ENCODE measurements around the gene PORCN. TPM values are rescaled to one million over a fixed set of nuclear protein-coding genes. Genes with fewer than 3 reads are reported as not detected.

PORCN gene
- total RNA-seq, 1 experiment from 2014 or later = 12.9 TPM

- ChIA-PET POLR2A (no interaction called here), RAD21 (ENCODE audit: low non-redundant PET in 1 of 2, low total read pairs in 2 of 2, uncharacterized antibody in 2 of 2, unreplicated experiment in 2 of 2) (no interaction called here), CTCF (no interaction called here)
- no peak overlapping the region for H2AFZ ChIP-seq (ENCODE audit: low read depth, low read length, poor library complexity, severe bottlenecking)
- no peak overlapping the region for H3K4me2 ChIP-seq (ENCODE audit: low read length)
- ATAC-seq = no peak
- H4K20me1 ChIP-seq (ENCODE audit: insufficient read depth) = no peaks in the 10 kb centered on the region
- BruUV-seq (replicated peaks) = no TSS peak
- H3K9ac ChIP-seq (ENCODE audit: low read length) = no peak overlapping the region
- TF ChIP-seq SP1 (IDR thresholded peaks at IDR 0.05; ENCODE audit: low read depth) = no peak
- TF ChIP-seq EZH2phosphoT487 (IDR thresholded peaks at IDR 0.05; ENCODE audit: borderline replicate concordance) = no peak
- TF ChIP-seq EZH2 (IDR thresholded peaks at IDR 0.05) = no peak
- no peak for TF ChIP-seq CEBPB (IDR thresholded peaks at IDR 0.05; ENCODE audit: low read depth)
- TF ChIP-seq ZBTB33 (IDR thresholded peaks at IDR 0.05; ENCODE audit: extremely low read depth, insufficient replicate concordance, low read length) = no peak
- TF ChIP-seq POLR2A (IDR thresholded peaks at IDR 0.05; ENCODE audit: borderline replicate concordance, extremely low read depth, insufficient read depth, insufficient read length) = no peak
- TF ChIP-seq EGR1 (IDR thresholded peaks at IDR 0.05; ENCODE audit: low read depth) = no peak
- no peak for TF ChIP-seq YY1 (IDR thresholded peaks at IDR 0.05; ENCODE audit: extremely low read depth, insufficient replicate concordance, low read depth, low read length)
- DNase-seq (ENCODE audit: low read depth, low spot score) = no peak
- peaks cover 27% of the 10 kb centered on the region for H3K79me2 ChIP-seq (ENCODE audit: insufficient read depth, low read length)
- intact Hi-C loops (cut with micrococcal nuclease) = loop anchor here (10.0 kb wide), 1 partner anchor 103 kb away; the partner anchor contains the start of gene RBM3
- no peaks in the 10 kb centered on the region for H3K27me3 ChIP-seq (ENCODE audit: insufficient read depth, low read length)
- no peak overlapping the region for H3K4me3 ChIP-seq (replicated peaks in 1 of 2; ENCODE audit: low read depth in 1 of 2, low read length in 2 of 2)
- no peaks in the 10 kb centered on the region for H3K9me3 ChIP-seq (ENCODE audit: control insufficient read depth in 1 of 2, insufficient read depth in 1 of 2, low read depth in 1 of 2, low read length in 2 of 2)
- no peak overlapping the region for H3K27ac ChIP-seq (ENCODE audit: low read depth, low read length)
- H3K9me2 ChIP-seq (ENCODE audit: insufficient read depth) = no peaks in the 10 kb centered on the region
- peaks cover 8 to 33% of the 10 kb centered on the region in 2 experiments; a peak in 3 of 4 replicates for H3K4me1 ChIP-seq (ENCODE audit: control insufficient read depth in 1 of 2, insufficient read depth in 2 of 2, low read length in 2 of 2)
- no peaks in the 10 kb centered on the region for H3K36me3 ChIP-seq (ENCODE audit: control insufficient read depth in 1 of 2, insufficient read depth in 2 of 2, low read length in 2 of 2)
Measured at GRCh38 chrX:48471504-48471903, 37.3 kb upstream of the PORCN start.

GRCh38 chrX:48472225-48472624 lies 36.6 kb upstream of the PORCN start:
- Histone ChIP-seq H3K36me3 (ENCODE audit: control insufficient read depth in 1 of 2, insufficient read depth in 2 of 2, low read length in 2 of 2) (no peaks in the 10 kb centered on the region), H3K4me2 (ENCODE audit: low read length) (no peak overlapping the region), H3K27ac (ENCODE audit: low read depth, low read length) (no peak overlapping the region), H3K4me3 (replicated peaks in 1 of 2; ENCODE audit: low read depth in 1 of 2, low read length in 2 of 2) (no peak overlapping the region), H3K27me3 (ENCODE audit: insufficient read depth, low read length) (no peaks in the 10 kb centered on the region), H3K79me2 (ENCODE audit: insufficient read depth, low read length) (peaks cover 30% of the 10 kb centered on the region), H2AFZ (ENCODE audit: low read depth, low read length, poor library complexity, severe bottlenecking) (no peak overlapping the region), H3K9me3 (ENCODE audit: control insufficient read depth in 1 of 2, insufficient read depth in 1 of 2, low read depth in 1 of 2, low read length in 2 of 2) (no peaks in the 10 kb centered on the region), H4K20me1 (ENCODE audit: insufficient read depth) (no peaks in the 10 kb centered on the region), H3K9ac (ENCODE audit: low read length) (no peak overlapping the region), H3K4me1 (ENCODE audit: control insufficient read depth in 1 of 2, insufficient read depth in 2 of 2, low read length in 2 of 2) (peaks cover 8 to 37% of the 10 kb centered on the region in 2 experiments; a peak in 3 of 4 replicates), H3K9me2 (ENCODE audit: insufficient read depth) (no peaks in the 10 kb centered on the region)
- no TSS peak for BruUV-seq (replicated peaks)
- ATAC-seq (no peak), DNase-seq (ENCODE audit: low read depth, low spot score) (no peak)
- RAD21 ChIA-PET (ENCODE audit: low non-redundant PET in 1 of 2, low total read pairs in 2 of 2, uncharacterized antibody in 2 of 2, unreplicated experiment in 2 of 2) = no interaction called here
- intact Hi-C loops (cut with micrococcal nuclease) = loop anchor here (10.0 kb wide), 1 partner anchor 103 kb away; the partner anchor contains the start of gene RBM3
- CTCF ChIA-PET = no interaction called here
- POLR2A ChIA-PET = no interaction called here
- no peak for TF ChIP-seq SP1 (IDR thresholded peaks at IDR 0.05; ENCODE audit: low read depth)
- no peak for TF ChIP-seq CEBPB (IDR thresholded peaks at IDR 0.05; ENCODE audit: low read depth)
- no peak for TF ChIP-seq POLR2AphosphoS5 (IDR thresholded peaks at IDR 0.05; ENCODE audit: low read depth, low read length)
- TF ChIP-seq ATF3 (IDR thresholded peaks at IDR 0.05) = no peak
- no peak for TF ChIP-seq SIN3A (IDR thresholded peaks at IDR 0.05; ENCODE audit: low read depth)
- no peak for TF ChIP-seq SRF (IDR thresholded peaks at IDR 0.05; ENCODE audit: low read depth)
- no peak for TF ChIP-seq YY1 (IDR thresholded peaks at IDR 0.05; ENCODE audit: extremely low read depth, insufficient replicate concordance, low read depth, low read length)
- no peak for TF ChIP-seq TCF7L2 (IDR thresholded peaks at IDR 0.05; ENCODE audit: borderline replicate concordance, extremely low read depth, insufficient read depth, insufficient read length)
- no peak for TF ChIP-seq JUND (IDR thresholded peaks at IDR 0.05)
- TF ChIP-seq FOSL1 (IDR thresholded peaks at IDR 0.05; ENCODE audit: low read depth) = no peak
- no peak for TF ChIP-seq EZH2 (IDR thresholded peaks at IDR 0.05)
- TF ChIP-seq ZNF274 (IDR thresholded peaks at IDR 0.05; ENCODE audit: low read depth, low read length) = no peak
- no peak for TF ChIP-seq ELF1 (IDR thresholded peaks at IDR 0.05; ENCODE audit: borderline replicate concordance, low read depth)
- TF ChIP-seq CBX3 (IDR thresholded peaks at IDR 0.05; ENCODE audit: low read depth) = no peak
